HepG2 (cell line): ENCODE measurements around the gene PSMA4. TPM values are rescaled to one million over a fixed set of nuclear protein-coding genes. Genes with fewer than 3 reads are reported as not detected.
A peak's percentile ranks its signal among the peaks of the same experiment; 100 is the strongest.

Experiments
- CCDC6 ChIP-seq: sonication (generic); formaldehyde crosslinking; IDR thresholded peaks from 2 replicates; pipeline ENCODE4 v1.8.1; 2022; ENCODE audit warnings: mild to moderate bottlenecking, missing genetic modification reagents, moderate library complexity
- CENPX ChIP-seq: sonication (generic); formaldehyde crosslinking; IDR thresholded peaks from 2 replicates; pipeline ENCODE4 v1.9.0; 2021; ENCODE audit warnings: mild to moderate bottlenecking, missing genetic modification reagents, moderate library complexity
- EEA1 ChIP-seq: sonication (generic); formaldehyde crosslinking; IDR thresholded peaks from 2 replicates; pipeline ENCODE4 v1.5.1; 2020; ENCODE audit warnings: mild to moderate bottlenecking, missing genetic modification reagents, borderline replicate concordance
- HNRNPLL ChIP-seq: fragments of 200-400 bp; formaldehyde crosslinking; IDR thresholded peaks from 2 replicates; pipeline ENCODE4 v1.6.1; 2017; ENCODE audit warnings: mild to moderate bottlenecking, low read depth, low read length; ENCODE audit not compliant: poor library complexity, severe bottlenecking
- NR1H2 ChIP-seq: sonication (generic); formaldehyde crosslinking; IDR thresholded peaks from 2 replicates; pipeline ENCODE4 v1.8.1; 2022; ENCODE audit warnings: low read depth, missing genetic modification reagents, borderline replicate concordance
- POLR2AphosphoS2 ChIP-seq: IDR thresholded peaks from 2 replicates; pipeline ENCODE4 v1.6.1; 2011; ENCODE audit warnings: low read depth, low read length, improper control_type of control experiment
- RBAK ChIP-seq: sonication (generic); formaldehyde crosslinking; IDR thresholded peaks from 2 replicates; pipeline ENCODE4 v1.5.1; 2020; ENCODE audit warnings: mild to moderate bottlenecking, missing genetic modification reagents
- RFX5 ChIP-seq: IDR thresholded peaks from 2 replicates; pipeline ENCODE4 v1.6.1; 2011; ENCODE audit warnings: low read depth, low read length, improper control_type of control experiment
- ZFP90 ChIP-seq: sonication (generic); formaldehyde crosslinking; IDR thresholded peaks from 2 replicates; pipeline ENCODE4 v1.8.0; 2022; ENCODE audit warnings: missing genetic modification reagents, mild to moderate bottlenecking, inconsistent platforms, borderline replicate concordance
- ZNF329 ChIP-seq: sonication (generic); formaldehyde crosslinking; IDR thresholded peaks from 2 replicates; pipeline ENCODE4 v1.9.0; 2021; ENCODE audit warnings: low read depth, mild to moderate bottlenecking, missing genetic modification reagents
- ZNF337 ChIP-seq: sonication (generic); formaldehyde crosslinking; IDR thresholded peaks from 2 replicates; pipeline ENCODE4 v1.5.1; 2020; ENCODE audit warnings: missing genetic modification reagents, low read depth, mild to moderate bottlenecking, borderline replicate concordance
- ZNF607 ChIP-seq: sonication (generic); formaldehyde crosslinking; IDR thresholded peaks from 2 replicates; pipeline ENCODE4 v1.5.1; 2020; ENCODE audit warnings: missing genetic modification reagents, mild to moderate bottlenecking, borderline replicate concordance
- ZNF747 ChIP-seq: sonication (generic); formaldehyde crosslinking; IDR thresholded peaks from 2 replicates; pipeline ENCODE4 v1.8.1; 2023; ENCODE audit warnings: missing genetic modification reagents, mild to moderate bottlenecking, borderline replicate concordance
- polyA plus RNA-seq, 8 experiments: library from polyadenylated mRNA; depleted of rRNA in 3 of 8; stranded (reverse) in 7 of 8; unstranded in 1 of 8; fragments of >200 nt; fragmentation: Illumina TruSeq in 4 of 8; extraction: Trizol in 4 of 8; gene quantifications; 2 replicates each; pipeline versions ENCODE4 v1.2.1 to v1.2.3, GENCODE V29; 2011 to 2016; ENCODE audit warnings: low read depth in 4 of 8, missing spikeins in 1 of 8, mixed read lengths in 1 of 8; ENCODE audit not compliant: insufficient read depth in 1 of 8
- total RNA-seq, 5 experiments: library from RNA; depleted of rRNA; stranded (reverse); fragments of >200 nt; fragmentation: Illumina TruSeq; extraction: Trizol; gene quantifications; 2 replicates each; pipeline ENCODE4 v1.2.3, GENCODE V29; 2016; ENCODE audit warnings: low read depth in 1 of 5
- TF ChIP-seq, protein P1 (sequence below): sonication (generic); formaldehyde crosslinking; IDR thresholded peaks from 2 replicates; pipeline ENCODE4 v1.4.0; 2020; ENCODE audit warnings: missing genetic modification reagents, borderline replicate concordance
- TF ChIP-seq, protein P2 (sequence below): sonication (generic); IDR thresholded peaks from 2 replicates; pipeline ENCODE4 v1.6.1; 2016; ENCODE audit warnings: low read depth, borderline replicate concordance
- TF ChIP-seq, protein P3 (sequence below): sonication (generic); formaldehyde crosslinking; IDR thresholded peaks from 2 replicates; pipeline ENCODE4 v1.8.1; 2022; ENCODE audit warnings: mild to moderate bottlenecking, missing genetic modification reagents
- TF ChIP-seq, protein P4 (sequence below): sonication (generic); formaldehyde crosslinking; IDR thresholded peaks from 2 replicates; pipeline ENCODE4 v1.8.1; 2023; ENCODE audit warnings: missing genetic modification reagents, mild to moderate bottlenecking, borderline replicate concordance
- TF ChIP-seq, protein P5 (sequence below): sonication (generic); formaldehyde crosslinking; IDR thresholded peaks from 2 replicates; pipeline ENCODE4 v1.5.1; 2020; ENCODE audit warnings: missing genetic modification reagents, mild to moderate bottlenecking, borderline replicate concordance
- TF ChIP-seq, protein P6 (sequence below): sonication (generic); formaldehyde crosslinking; IDR thresholded peaks from 2 replicates; pipeline ENCODE4 v1.5.1; 2020; ENCODE audit warnings: mild to moderate bottlenecking, missing genetic modification reagents, borderline replicate concordance

Gene PSMA4
- total and polyA plus RNA-seq, 2 of the 13 experiments (the other 11 are each of a cell fraction or from before 2014, with no cell fraction given): 202 to 404 TPM

DNA sequence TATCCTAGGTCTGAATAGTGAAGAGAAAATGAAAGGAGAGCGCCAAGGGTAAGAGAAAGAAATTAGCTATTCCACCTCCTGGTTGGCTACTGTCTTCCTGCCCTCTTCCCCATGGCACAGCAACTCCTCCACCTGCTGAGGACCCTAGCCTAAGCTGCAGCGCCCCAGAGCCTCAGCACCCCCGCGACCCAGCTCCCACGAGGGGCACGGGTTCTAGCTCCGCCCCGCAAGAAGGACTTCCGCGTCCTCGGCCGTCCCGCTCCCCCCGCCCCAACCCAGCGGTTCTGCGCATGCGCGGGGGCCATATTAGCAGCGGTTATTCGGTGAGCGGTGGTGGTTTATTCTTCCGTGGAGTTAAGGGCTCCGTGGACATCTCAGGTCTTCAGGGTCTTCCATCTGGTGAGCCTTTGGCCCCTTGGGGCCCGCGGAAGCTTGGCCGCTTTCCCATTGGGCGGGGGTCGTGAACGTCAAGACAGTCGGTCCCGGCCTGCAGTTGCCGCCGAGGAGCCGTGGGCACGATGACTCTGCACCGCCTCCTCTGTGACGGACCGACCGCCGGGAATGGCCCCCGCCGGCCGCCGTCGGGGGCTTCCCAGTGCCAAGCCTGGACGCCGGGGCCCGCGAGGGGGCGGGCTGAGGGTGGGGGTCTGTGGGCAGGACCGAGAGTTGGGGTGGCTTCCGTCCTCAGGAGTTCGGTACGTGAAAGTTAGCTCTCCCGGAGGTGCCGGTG is at the start of gene PSMA4 (continued):
- TF ChIP-seq HNRNPLL: peak; percentile 55
- no peak for TF ChIP-seq CENPX
- TF ChIP-seq ZNF329 (CRISPR knock-in tag): 0 out of 2 replicates have a peak, but pooled peaks have one; percentile 67
- TF ChIP-seq, protein P1, sequence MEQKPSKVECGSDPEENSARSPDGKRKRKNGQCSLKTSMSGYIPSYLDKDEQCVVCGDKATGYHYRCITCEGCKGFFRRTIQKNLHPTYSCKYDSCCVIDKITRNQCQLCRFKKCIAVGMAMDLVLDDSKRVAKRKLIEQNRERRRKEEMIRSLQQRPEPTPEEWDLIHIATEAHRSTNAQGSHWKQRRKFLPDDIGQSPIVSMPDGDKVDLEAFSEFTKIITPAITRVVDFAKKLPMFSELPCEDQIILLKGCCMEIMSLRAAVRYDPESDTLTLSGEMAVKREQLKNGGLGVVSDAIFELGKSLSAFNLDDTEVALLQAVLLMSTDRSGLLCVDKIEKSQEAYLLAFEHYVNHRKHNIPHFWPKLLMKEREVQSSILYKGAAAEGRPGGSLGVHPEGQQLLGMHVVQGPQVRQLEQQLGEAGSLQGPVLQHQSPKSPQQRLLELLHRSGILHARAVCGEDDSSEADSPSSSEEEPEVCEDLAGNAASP (CRISPR knock-in tag): peak; percentile 57; the same call in 1 of the 2 replicates
- TF ChIP-seq, protein P2, sequence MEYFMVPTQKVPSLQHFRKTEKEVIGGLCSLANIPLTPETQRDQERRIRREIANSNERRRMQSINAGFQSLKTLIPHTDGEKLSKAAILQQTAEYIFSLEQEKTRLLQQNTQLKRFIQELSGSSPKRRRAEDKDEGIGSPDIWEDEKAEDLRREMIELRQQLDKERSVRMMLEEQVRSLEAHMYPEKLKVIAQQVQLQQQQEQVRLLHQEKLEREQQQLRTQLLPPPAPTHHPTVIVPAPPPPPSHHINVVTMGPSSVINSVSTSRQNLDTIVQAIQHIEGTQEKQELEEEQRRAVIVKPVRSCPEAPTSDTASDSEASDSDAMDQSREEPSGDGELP: no peak
- peak; percentile 87 for TF ChIP-seq ZNF747 (CRISPR knock-in tag)
- TF ChIP-seq CCDC6 (CRISPR knock-in tag): peak; percentile 22; the same call in 1 of the 2 replicates
- TF ChIP-seq, protein P3, sequence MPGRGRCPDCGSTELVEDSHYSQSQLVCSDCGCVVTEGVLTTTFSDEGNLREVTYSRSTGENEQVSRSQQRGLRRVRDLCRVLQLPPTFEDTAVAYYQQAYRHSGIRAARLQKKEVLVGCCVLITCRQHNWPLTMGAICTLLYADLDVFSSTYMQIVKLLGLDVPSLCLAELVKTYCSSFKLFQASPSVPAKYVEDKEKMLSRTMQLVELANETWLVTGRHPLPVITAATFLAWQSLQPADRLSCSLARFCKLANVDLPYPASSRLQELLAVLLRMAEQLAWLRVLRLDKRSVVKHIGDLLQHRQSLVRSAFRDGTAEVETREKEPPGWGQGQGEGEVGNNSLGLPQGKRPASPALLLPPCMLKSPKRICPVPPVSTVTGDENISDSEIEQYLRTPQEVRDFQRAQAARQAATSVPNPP (CRISPR knock-in tag): no peak; the same call in 1 of the 2 replicates
- no peak for TF ChIP-seq EEA1 (CRISPR knock-in tag)
- TF ChIP-seq POLR2AphosphoS2: no peak
- 0 out of 2 replicates have a peak, but pooled peaks have one; percentile 7 for TF ChIP-seq RBAK
- no peak for TF ChIP-seq RFX5
- TF ChIP-seq, protein P4, sequence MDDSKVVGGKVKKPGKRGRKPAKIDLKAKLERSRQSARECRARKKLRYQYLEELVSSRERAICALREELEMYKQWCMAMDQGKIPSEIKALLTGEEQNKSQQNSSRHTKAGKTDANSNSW (CRISPR knock-in tag): no peak
- peak; percentile 43; the same call in 1 of the 2 replicates for TF ChIP-seq ZFP90 (CRISPR knock-in tag)
- no peak for TF ChIP-seq ZNF337 (CRISPR knock-in tag)
- TF ChIP-seq, protein P5, sequence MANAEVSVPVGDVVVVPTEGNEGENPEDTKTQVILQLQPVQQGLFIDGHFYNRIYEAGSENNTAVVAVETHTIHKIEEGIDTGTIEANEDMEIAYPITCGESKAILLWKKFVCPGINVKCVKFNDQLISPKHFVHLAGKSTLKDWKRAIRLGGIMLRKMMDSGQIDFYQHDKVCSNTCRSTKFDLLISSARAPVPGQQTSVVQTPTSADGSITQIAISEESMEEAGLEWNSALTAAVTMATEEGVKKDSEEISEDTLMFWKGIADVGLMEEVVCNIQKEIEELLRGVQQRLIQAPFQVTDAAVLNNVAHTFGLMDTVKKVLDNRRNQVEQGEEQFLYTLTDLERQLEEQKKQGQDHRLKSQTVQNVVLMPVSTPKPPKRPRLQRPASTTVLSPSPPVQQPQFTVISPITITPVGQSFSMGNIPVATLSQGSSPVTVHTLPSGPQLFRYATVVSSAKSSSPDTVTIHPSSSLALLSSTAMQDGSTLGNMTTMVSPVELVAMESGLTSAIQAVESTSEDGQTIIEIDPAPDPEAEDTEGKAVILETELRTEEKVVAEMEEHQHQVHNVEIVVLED (CRISPR knock-in tag): peak; percentile 59; the same call in 1 of the 2 replicates
- TF ChIP-seq ZNF607 (CRISPR knock-in tag): no peak
- TF ChIP-seq, protein P6, sequence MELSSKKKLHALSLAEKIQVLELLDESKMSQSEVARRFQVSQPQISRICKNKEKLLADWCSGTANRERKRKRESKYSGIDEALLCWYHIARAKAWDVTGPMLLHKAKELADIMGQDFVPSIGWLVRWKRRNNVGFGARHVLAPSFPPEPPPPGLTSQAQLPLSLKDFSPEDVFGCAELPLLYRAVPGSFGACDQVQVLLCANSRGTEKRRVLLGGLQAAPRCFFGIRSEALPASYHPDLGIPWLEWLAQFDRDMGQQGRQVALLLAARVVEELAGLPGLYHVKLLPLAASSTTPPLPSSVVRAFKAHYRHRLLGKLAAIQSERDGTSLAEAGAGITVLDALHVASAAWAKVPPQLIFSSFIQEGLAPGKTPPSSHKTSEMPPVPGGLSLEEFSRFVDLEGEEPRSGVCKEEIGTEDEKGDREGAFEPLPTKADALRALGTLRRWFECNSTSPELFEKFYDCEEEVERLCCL (CRISPR knock-in tag): no peak
- no peak for TF ChIP-seq NR1H2
